ENCODE data around the gene KRTAP10-10. TPM values are rescaled to one million over a fixed set of nuclear protein-coding genes. Genes with fewer than 3 reads are reported as not detected.

The KRTAP10-10 gene
- total RNA-seq, 1 donor: not detected

DNA sequence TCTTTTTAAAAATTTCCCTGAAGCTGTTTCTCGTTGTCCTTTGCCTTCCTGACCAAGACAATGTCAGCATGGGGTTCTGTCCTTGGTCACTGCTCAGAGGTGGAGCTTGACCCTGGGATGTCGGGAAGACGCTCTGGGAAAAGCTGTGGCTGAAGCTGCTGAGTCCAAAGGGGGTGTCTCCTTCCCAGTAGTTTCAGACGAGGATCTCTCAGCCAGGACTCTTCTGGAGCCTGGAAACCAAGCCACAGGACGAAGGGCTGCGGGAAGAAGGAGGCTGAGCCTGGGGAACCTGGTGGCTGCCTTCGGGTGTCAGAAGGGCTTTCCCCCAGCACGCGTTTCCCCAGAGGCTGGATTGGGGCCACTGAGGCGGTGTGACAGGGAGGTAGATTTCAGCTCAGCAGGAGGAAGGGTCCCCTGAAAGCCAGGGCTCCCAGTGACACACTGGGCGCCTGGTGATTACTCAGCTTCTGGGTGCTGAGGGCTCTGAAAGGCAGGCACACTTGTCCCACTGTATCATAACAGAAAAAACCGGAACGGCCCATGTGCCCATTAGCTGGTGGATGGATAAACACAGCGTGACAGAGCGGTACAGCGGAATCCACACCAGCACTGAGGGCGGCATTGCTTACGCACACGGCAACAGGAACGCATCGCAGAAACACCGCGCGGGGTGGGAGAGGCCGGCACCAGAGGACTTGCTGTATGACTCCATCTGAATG, 49.8 kb downstream of the KRTAP10-10 start:
- Histone ChIP-seq H3K9me3 (ENCODE audit: low read depth, low read length) (no peaks in the 10 kb centered on the region), H3K4me1 (ENCODE audit: insufficient read depth, low read length) (no peaks in the 10 kb centered on the region), H3K4me3 (ENCODE audit: low read length) (no peak overlapping the region), H3K27me3 (ENCODE audit: insufficient read depth, low read length) (no peaks in the 10 kb centered on the region)

DNA sequence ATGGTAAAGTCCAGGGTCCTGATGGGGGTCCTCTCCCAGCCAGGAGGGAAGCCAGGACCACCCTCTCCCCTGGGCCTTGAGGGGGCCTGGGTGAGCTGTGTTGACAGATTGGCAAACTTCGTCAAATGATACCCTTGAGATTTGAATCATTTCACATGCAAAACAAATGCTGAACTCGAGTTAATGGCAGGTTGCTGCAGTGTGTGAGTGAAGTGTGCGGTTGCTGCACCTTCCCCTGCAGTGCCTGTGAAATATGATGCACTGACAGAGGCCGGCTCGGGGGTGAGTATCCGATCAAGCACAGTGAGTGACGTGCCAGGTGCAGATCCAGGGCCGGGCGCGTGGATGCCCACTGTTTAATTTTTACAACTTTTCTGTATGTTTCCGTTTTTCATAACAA, 50.5 kb downstream of the KRTAP10-10 start:
- H3K4me1 ChIP-seq (ENCODE audit: insufficient read depth, low read length): no peaks in the 10 kb centered on the region
- no peaks in the 10 kb centered on the region for H3K27me3 ChIP-seq (ENCODE audit: insufficient read depth, low read length)
- H3K9me3 ChIP-seq (ENCODE audit: low read depth, low read length): peaks cover 5% of the 10 kb centered on the region
- H3K4me3 ChIP-seq (ENCODE audit: low read length): no peak overlapping the region

Other genes with a start within 250 kb of the KRTAP10-10 start
- gene LRRC3, start 181.8 kb upstream of the KRTAP10-10 start, total RNA-seq: 0.31 TPM
- gene KRTAP10-1, start 97.2 kb upstream of the KRTAP10-10 start, total RNA-seq: not detected
- gene KRTAP10-2, start 85.9 kb upstream of the KRTAP10-10 start, total RNA-seq: not detected
- not detected for gene KRTAP10-3, start 78.6 kb upstream of the KRTAP10-10 start, total RNA-seq
- gene KRTAP10-4, start 63.6 kb upstream of the KRTAP10-10 start, total RNA-seq: not detected
- not detected for gene KRTAP10-5, start 56.8 kb upstream of the KRTAP10-10 start, total RNA-seq
- gene KRTAP10-6, start 44.9 kb upstream of the KRTAP10-10 start, total RNA-seq: not detected
- not detected for gene KRTAP10-7, start 36.8 kb upstream of the KRTAP10-10 start, total RNA-seq
- gene KRTAP10-8, start 25.3 kb upstream of the KRTAP10-10 start, total RNA-seq: not detected
- not detected for gene KRTAP10-9, start 10.3 kb upstream of the KRTAP10-10 start, total RNA-seq
- not detected for gene KRTAP10-11, start 9.1 kb downstream of the KRTAP10-10 start, total RNA-seq
- not detected for gene KRTAP12-4, start 17.3 kb downstream of the KRTAP10-10 start, total RNA-seq
- not detected for gene KRTAP12-3, start 20.6 kb downstream of the KRTAP10-10 start, total RNA-seq
- not detected for gene KRTAP12-2, start 29.6 kb downstream of the KRTAP10-10 start, total RNA-seq
- not detected for gene KRTAP12-1, start 44.8 kb downstream of the KRTAP10-10 start, total RNA-seq
- not detected for gene KRTAP10-12, start 59.8 kb downstream of the KRTAP10-10 start, total RNA-seq
- gene TSPEAR, start 74.2 kb downstream of the KRTAP10-10 start, total RNA-seq: not detected
- 90.0 TPM for gene UBE2G2, start 164.5 kb downstream of the KRTAP10-10 start, total RNA-seq
- 86.3 TPM for gene SUMO3, start 180.7 kb downstream of the KRTAP10-10 start, total RNA-seq
- gene PTTG1IP, start 236.3 kb downstream of the KRTAP10-10 start, total RNA-seq: 71.9 TPM

Data from mononuclear cell (primary cell).